ENCODE measurements around the gene KTN1.

GRCh38 chr14:55603401-55603953 lies 23.5 kb downstream of the KTN1 start:
- no peak for TF ChIP-seq CTCF (IDR thresholded peaks at IDR 0.05; ENCODE audit: insufficient read depth, low read length)
- no peak for TF ChIP-seq REST (IDR thresholded peaks at IDR 0.05; ENCODE audit: insufficient replicate concordance, low read depth)
- TF ChIP-seq SPI1 (IDR thresholded peaks at IDR 0.05; ENCODE audit: borderline replicate concordance, low read depth) = no peak
- no peak for TF ChIP-seq GABPA (IDR thresholded peaks at IDR 0.05; ENCODE audit: low read depth)
- no peak for TF ChIP-seq POLR2AphosphoS5 (IDR thresholded peaks at IDR 0.05; ENCODE audit: low read depth)
